ENCODE results near the gene HTR7.

GRCh38 chr10:90785782-90786181 is 72.1 kb downstream of the HTR7 start:
- TF ChIP-seq CTCF (IDR thresholded peaks at IDR 0.05) (no peak), POLR2AphosphoS5 (IDR thresholded peaks at IDR 0.05; ENCODE audit: low read depth, low read length) (no peak), TCF7L2 (IDR thresholded peaks at IDR 0.05; ENCODE audit: low read depth, low read length) (no peak), REST (IDR thresholded peaks at IDR 0.05; ENCODE audit: insufficient read depth in 1 of 2, low read depth in 2 of 2, low read length in 1 of 2) (no peak)
